ENCODE data around the gene APOC4.

APOC4 gene

GRCh38 chr19:44972802-44973201 is 30.8 kb downstream of the APOC4 start:
- Histone ChIP-seq H3K4me3 (ENCODE audit: low read length) (no peak overlapping the region), H3K4me2 (ENCODE audit: low read length) (no peak overlapping the region), H3K27ac (ENCODE audit: low read length) (no peak overlapping the region), H3K9me3 (ENCODE audit: insufficient read depth, low read length) (no peaks in the 10 kb centered on the region), H3K27me3 (ENCODE audit: low read depth, low read length) (no peaks in the 10 kb centered on the region), H4K20me1 (ENCODE audit: insufficient read depth, low read length) (no peaks in the 10 kb centered on the region; the same call in 1 of the 2 replicates), H3K4me1 (ENCODE audit: low read length) (no peaks in the 10 kb centered on the region), H2AFZ (ENCODE audit: low read depth, low read length) (no peak overlapping the region), H3K36me3 (replicated peaks; ENCODE audit: low read depth, low read length) (peaks cover 31% of the 10 kb centered on the region), H3K9ac (ENCODE audit: low read length) (no peak overlapping the region), H3K79me2 (ENCODE audit: low read length) (peaks cover 3% of the 10 kb centered on the region; the same call in 1 of the 2 replicates)
- no peak for TF ChIP-seq EZH2phosphoT487 (IDR thresholded peaks at IDR 0.05; ENCODE audit: low read depth)
- TF ChIP-seq, protein P1, sequence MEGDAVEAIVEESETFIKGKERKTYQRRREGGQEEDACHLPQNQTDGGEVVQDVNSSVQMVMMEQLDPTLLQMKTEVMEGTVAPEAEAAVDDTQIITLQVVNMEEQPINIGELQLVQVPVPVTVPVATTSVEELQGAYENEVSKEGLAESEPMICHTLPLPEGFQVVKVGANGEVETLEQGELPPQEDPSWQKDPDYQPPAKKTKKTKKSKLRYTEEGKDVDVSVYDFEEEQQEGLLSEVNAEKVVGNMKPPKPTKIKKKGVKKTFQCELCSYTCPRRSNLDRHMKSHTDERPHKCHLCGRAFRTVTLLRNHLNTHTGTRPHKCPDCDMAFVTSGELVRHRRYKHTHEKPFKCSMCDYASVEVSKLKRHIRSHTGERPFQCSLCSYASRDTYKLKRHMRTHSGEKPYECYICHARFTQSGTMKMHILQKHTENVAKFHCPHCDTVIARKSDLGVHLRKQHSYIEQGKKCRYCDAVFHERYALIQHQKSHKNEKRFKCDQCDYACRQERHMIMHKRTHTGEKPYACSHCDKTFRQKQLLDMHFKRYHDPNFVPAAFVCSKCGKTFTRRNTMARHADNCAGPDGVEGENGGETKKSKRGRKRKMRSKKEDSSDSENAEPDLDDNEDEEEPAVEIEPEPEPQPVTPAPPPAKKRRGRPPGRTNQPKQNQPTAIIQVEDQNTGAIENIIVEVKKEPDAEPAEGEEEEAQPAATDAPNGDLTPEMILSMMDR (IDR thresholded peaks at IDR 0.05; ENCODE audit: low read depth, low read length), result no peak

DNA sequence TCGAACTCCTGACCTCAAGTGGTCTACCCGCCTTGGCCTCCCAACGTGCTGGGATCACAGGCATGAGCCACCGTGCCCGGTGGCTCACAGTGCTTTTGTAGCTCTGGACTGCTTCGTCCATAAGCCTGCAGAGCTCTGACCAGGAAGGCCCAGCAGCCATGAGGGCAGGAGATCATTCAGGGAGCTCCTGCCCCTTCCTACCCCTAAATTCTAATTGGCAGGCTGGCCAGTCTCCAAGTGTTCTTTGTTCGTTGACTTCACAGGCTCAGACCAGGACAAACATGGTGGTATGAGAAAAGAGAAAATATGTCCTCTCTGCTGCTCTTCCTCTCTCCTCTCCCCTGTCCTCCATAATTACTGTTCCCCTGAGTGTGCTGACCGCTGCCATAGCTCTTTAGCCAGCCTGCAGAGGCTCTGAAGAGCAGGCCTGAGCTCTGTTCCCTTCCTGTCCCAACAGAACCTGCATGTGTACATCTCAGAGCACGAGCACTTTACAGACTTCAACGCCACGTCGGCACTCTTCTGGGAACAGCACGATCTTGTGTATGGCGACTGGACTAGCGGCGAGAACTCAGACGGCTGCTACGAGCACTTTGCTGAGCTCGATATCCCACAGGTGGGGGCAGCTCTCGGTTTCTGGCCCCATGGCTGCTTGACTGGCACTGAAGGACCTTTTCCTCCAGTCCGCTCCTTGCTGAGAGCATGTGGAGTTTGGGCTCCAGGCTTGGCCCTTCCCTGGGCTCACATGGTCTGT is 32.1 kb downstream of the APOC4 start:
- Histone ChIP-seq H3K27me3 (ENCODE audit: low read depth, low read length) (no peaks in the 10 kb centered on the region), H4K20me1 (ENCODE audit: insufficient read depth, low read length) (no peaks in the 10 kb centered on the region; the same call in 1 of the 2 replicates), H3K79me2 (ENCODE audit: low read length) (peaks cover 3% of the 10 kb centered on the region; the same call in 1 of the 2 replicates), H3K9me3 (ENCODE audit: insufficient read depth, low read length) (no peaks in the 10 kb centered on the region), H2AFZ (ENCODE audit: low read depth, low read length) (no peak overlapping the region), H3K9ac (ENCODE audit: low read length) (no peak overlapping the region), H3K36me3 (replicated peaks; ENCODE audit: low read depth, low read length) (peaks cover 32% of the 10 kb centered on the region), H3K4me1 (ENCODE audit: low read length) (no peaks in the 10 kb centered on the region), H3K27ac (ENCODE audit: low read length) (no peak overlapping the region), H3K4me3 (ENCODE audit: low read length) (no peak overlapping the region), H3K4me2 (ENCODE audit: low read length) (no peak overlapping the region)
- TF ChIP-seq EZH2phosphoT487 (IDR thresholded peaks at IDR 0.05; ENCODE audit: low read depth), result no peak
- TF ChIP-seq, protein P1 (IDR thresholded peaks at IDR 0.05; ENCODE audit: low read depth, low read length), result no peak

DNA sequence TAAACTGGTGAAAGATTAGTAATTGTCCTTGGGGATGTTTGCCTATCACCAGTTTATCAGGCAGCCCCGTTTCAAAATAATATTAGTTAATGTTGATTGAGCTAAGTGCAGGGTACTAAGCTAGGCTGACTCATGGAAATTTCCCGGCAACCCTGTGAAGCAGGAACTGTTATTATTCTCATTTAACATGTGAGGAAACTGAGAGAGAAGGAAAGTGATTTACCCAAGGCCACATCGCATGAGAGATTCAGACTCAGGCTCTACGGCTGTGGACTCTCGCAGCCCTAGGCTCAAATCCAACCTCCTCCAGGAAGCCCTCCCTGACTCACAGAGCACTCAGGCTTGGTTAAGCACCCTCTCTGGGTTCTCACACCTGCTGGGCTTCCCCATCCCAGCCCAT is 32.8 kb downstream of the APOC4 start:
- H3K4me1 ChIP-seq (ENCODE audit: low read length), result no peaks in the 10 kb centered on the region
- H3K9ac ChIP-seq (ENCODE audit: low read length), result no peak overlapping the region
- H2AFZ ChIP-seq (ENCODE audit: low read depth, low read length), result no peak overlapping the region
- H3K4me3 ChIP-seq (ENCODE audit: low read length), result no peak overlapping the region
- H3K4me2 ChIP-seq (ENCODE audit: low read length), result no peak overlapping the region
- no peak for TF ChIP-seq EZH2phosphoT487 (IDR thresholded peaks at IDR 0.05; ENCODE audit: low read depth)
- TF ChIP-seq, protein P1 (IDR thresholded peaks at IDR 0.05; ENCODE audit: low read depth, low read length), result no peak
- H3K79me2 ChIP-seq (ENCODE audit: low read length), result peaks cover 3% of the 10 kb centered on the region; the same call in 1 of the 2 replicates
- no peak overlapping the region for H3K27ac ChIP-seq (ENCODE audit: low read length)
- H4K20me1 ChIP-seq (ENCODE audit: insufficient read depth, low read length), result no peaks in the 10 kb centered on the region; the same call in 1 of the 2 replicates
- no peaks in the 10 kb centered on the region for H3K27me3 ChIP-seq (ENCODE audit: low read depth, low read length)
- peaks cover 36% of the 10 kb centered on the region for H3K36me3 ChIP-seq (replicated peaks; ENCODE audit: low read depth, low read length)
- H3K9me3 ChIP-seq (ENCODE audit: insufficient read depth, low read length), result no peaks in the 10 kb centered on the region

DNA sequence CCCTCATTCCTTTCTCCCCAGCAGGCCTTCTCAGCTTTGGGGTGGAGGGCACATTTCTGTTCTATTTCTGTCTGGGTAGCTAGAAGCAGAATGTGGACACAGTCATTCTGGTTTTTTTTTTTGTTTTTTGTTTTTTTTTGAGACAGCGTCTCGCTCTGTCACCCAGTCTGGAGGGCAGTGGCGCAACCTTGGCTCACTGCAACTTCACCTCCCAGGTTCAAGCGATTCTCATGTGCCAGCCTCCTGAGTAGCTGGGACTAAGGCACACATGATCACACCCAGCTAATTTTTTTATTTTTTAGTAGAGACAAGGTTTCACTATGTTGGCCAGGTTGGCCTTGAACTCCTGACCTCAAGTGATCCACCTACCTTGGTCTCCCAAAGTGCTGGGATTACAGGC is 33.4 kb downstream of the APOC4 start:
- no peaks in the 10 kb centered on the region for H3K9me3 ChIP-seq (ENCODE audit: insufficient read depth, low read length)
- no peak overlapping the region for H3K9ac ChIP-seq (ENCODE audit: low read length)
- H3K27ac ChIP-seq (ENCODE audit: low read length), result no peak overlapping the region
- no peaks in the 10 kb centered on the region for H4K20me1 ChIP-seq (ENCODE audit: insufficient read depth, low read length)
- no peaks in the 10 kb centered on the region for H3K4me1 ChIP-seq (ENCODE audit: low read length)
- TF ChIP-seq EZH2phosphoT487 (IDR thresholded peaks at IDR 0.05; ENCODE audit: low read depth), result no peak
- TF ChIP-seq, protein P1 (IDR thresholded peaks at IDR 0.05; ENCODE audit: low read depth, low read length), result no peak
- no peak overlapping the region for H3K4me3 ChIP-seq (ENCODE audit: low read length)
- H2AFZ ChIP-seq (ENCODE audit: low read depth, low read length), result no peak overlapping the region
- H3K79me2 ChIP-seq (ENCODE audit: low read length), result no peaks in the 10 kb centered on the region; the same call in 1 of the 2 replicates
- peaks cover 38% of the 10 kb centered on the region for H3K36me3 ChIP-seq (replicated peaks; ENCODE audit: low read depth, low read length)
- no peaks in the 10 kb centered on the region for H3K27me3 ChIP-seq (ENCODE audit: low read depth, low read length)
- H3K4me2 ChIP-seq (ENCODE audit: low read length), result no peak overlapping the region

All from OCI-LY3 (cell line).